ENCODE results near the gene RAD21L1. TPM values are rescaled to one million over a fixed set of nuclear protein-coding genes. Genes with fewer than 3 reads are reported as not detected.

The RAD21L1 gene
- total RNA-seq: 0.06 and 1.2 TPM in 2 replicates

GRCh38 chr20:1225783-1226654 is at the start of gene RAD21L1:
Gene RAD21L1, plus strand, starts transcription at chr20:1226044. Its CDS starts 2,410 bp downstream, at chr20:1228454.
- H3K4me3 ChIP-seq (ENCODE audit: low read depth, low read length): peak within 1 kb of the TSS; percentile 65
- DNase-seq (ENCODE audit: low read depth): no peak
- TF ChIP-seq CTCF (conservative IDR thresholded peaks at IDR 0.05; ENCODE audit: low read depth, low read length): no peak

- H3K4me3 ChIP-seq (ENCODE audit: low read depth, low read length): no peak overlapping the region
- peak; percentile 30 for TF ChIP-seq CTCF (conservative IDR thresholded peaks at IDR 0.05; ENCODE audit: low read depth, low read length)
- no peak for DNase-seq (ENCODE audit: low read depth)
Observed at GRCh38 chr20:1177680-1178079, 48.2 kb upstream of the RAD21L1 start.

- no peak for TF ChIP-seq CTCF (conservative IDR thresholded peaks at IDR 0.05; ENCODE audit: low read depth, low read length)
- H3K4me3 ChIP-seq (ENCODE audit: low read depth, low read length): no peak overlapping the region
- no peak for DNase-seq (ENCODE audit: low read depth)
Observed at GRCh38 chr20:1178103-1178502, 47.7 kb upstream of the RAD21L1 start.

GRCh38 chr20:1178623-1179022 is 47.2 kb upstream of the RAD21L1 start:
- DNase-seq (ENCODE audit: low read depth): no peak
- H3K4me3 ChIP-seq (ENCODE audit: low read depth, low read length): no peak overlapping the region

GRCh38 chr20:1180949-1181348 is 44.9 kb upstream of the RAD21L1 start:
- DNase-seq (ENCODE audit: low read depth): no peak
- H3K4me3 ChIP-seq (ENCODE audit: low read depth, low read length): no peak overlapping the region
- no peak for TF ChIP-seq CTCF (conservative IDR thresholded peaks at IDR 0.05; ENCODE audit: low read depth, low read length)

More at GRCh38 chr20:1178623-1179022, 47.2 kb upstream of the RAD21L1 start:
- TF ChIP-seq CTCF (conservative IDR thresholded peaks at IDR 0.05; ENCODE audit: low read depth, low read length): no peak

GRCh38 chr20:1182106-1182505 is 43.7 kb upstream of the RAD21L1 start:
- H3K4me3 ChIP-seq (ENCODE audit: low read depth, low read length): no peak overlapping the region
- no peak for TF ChIP-seq CTCF (conservative IDR thresholded peaks at IDR 0.05; ENCODE audit: low read depth, low read length)
- no peak for DNase-seq (ENCODE audit: low read depth)

- no peak overlapping the region for H3K4me3 ChIP-seq (ENCODE audit: low read depth, low read length)
- no peak for DNase-seq (ENCODE audit: low read depth)
- TF ChIP-seq CTCF (conservative IDR thresholded peaks at IDR 0.05; ENCODE audit: low read depth, low read length): no peak
Observed at GRCh38 chr20:1183153-1183552, 42.7 kb upstream of the RAD21L1 start.
